ENCODE data around the gene SIDT2.

SIDT2 gene

DNA sequence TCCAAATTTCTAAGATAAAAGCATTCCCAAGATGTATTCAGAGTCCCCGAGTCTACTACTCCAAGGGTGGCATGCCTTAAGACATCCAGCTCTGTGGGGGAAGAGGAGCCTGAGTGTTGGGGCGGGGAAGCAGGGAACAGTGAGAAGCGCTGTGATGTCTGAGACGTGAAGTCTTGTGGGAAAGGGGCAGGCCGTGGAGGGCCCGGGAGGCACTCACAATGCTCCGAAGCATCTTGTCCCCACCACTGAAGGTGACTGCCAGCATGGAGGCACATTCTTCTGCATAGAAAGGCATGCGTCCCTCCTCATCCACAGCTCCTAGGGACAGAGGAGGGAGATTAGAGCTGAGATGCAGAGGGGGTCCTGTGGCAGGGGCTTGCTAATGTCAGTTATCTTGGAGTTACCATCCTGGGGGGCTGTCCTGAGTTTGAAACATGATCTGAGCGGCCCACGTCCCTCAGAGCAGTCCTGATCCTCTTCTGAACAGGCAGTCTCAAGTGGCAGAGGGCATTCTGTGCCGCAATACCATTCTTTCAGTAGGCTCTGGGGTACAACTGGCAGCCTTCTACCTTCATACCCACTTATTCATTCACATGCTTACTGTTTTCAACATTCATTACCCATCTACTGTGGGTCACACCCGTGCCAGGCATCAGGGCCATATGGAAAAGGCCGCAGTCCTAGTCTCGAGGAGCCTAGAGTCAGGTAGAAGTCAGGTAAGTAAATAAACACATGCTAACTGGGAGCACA is 44.6 kb downstream of the SIDT2 start:
- no peak for DNase-seq (ENCODE audit: low spot score)

DNA sequence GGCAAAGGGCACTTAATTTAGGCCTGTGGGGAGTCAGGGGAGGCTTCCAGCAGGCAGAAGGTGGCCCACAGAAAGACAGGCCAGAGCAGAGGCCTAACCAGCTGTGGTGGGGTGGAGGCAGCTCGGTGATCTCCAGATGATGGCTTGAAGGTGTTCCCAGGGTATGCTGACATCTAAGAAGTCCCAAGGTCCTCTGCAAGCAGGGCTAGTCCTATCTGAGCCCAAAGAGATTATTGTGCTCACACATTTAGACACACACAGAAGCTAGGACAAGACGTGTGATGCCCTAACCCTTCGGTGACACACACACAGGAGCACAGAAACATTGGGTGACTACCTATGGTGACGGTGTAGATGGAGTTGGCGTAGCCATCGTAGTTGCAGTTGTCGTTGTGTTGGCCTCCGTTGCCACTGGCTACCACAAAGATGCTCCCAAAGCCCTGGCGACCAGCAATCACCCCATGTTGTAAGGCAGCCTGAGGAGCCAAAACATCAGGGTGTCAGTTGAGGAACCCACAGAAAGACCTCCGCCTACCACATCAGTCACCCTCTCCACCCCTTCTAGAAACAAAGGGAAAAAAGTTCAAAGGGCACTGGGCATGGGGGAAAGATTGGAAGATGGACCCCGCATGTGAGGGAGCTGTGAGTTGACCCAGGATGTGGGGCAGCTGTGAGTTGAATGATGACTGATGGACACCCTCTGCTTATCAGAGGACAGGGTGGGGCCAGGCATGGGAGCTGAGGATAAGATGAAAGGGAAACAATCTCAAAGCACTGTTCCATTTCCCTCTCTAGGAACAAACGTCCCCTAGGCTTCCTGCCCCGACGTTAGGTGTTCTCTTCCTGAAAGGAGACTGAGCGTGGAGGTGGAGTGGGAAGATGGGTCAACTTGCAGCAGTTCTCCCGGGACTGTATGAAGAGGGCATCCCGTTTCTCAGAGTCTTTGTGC is 45.5 kb downstream of the SIDT2 start:
- no peak for DNase-seq (ENCODE audit: low spot score)

DNA sequence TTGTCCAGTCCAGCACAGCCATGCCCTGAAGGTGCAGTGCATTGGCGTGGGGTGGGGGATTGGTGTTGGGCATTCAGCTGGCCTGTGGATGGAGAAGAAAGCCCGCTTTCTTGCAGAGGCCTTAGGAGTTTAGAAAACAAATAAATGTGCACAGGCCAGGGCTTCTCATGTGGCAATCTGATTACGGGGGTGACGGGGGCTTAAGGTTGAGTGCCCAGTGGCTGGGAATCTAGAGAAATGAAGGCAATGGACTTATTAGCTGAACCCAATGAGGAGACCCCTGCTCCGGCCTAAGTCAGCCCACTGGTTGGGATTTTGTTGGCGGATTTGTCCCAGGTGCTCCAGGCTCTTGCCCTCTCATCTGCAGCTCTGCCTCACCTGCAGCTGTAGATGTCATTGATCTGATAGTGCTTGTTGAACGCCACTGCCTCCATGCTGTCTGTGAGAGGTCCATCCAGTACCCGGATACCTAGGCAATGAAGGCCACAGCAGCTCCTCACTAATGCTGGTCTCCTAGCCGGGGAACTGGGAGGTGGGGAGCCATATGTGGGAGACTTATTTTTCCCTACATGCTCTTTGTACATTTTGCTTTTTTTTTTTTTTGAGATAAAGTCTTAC is 47.1 kb downstream of the SIDT2 start:
- DNase-seq (ENCODE audit: low spot score), result no peak

GRCh38 chr11:117226388-117227385 is 48.1 kb downstream of the SIDT2 start:
- peak; percentile 94 for DNase-seq (ENCODE audit: low spot score)

DNA sequence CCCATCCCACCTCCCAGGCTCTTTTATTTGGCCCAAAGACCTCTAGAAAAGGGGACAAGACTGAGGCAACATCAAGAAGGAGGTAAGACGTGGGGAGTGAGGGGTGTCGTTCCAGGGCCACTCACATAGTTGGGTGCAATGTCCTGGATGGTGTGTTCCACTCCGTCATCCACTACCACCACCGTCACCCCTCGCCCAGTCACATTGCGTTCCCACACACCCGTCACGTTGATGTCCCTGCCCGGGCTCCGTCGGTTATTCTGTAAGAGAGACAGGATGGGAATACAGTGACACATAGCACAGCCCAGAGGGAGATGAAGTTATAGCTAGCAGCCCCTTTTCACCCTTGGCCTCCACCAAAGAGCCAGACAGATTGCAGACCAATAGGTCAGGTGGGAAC is 49.5 kb downstream of the SIDT2 start:
- no peak for DNase-seq (ENCODE audit: low spot score)

GRCh38 chr11:117229411-117229810 is 50.9 kb downstream of the SIDT2 start:
- DNase-seq (ENCODE audit: low spot score), result no peak

DNA sequence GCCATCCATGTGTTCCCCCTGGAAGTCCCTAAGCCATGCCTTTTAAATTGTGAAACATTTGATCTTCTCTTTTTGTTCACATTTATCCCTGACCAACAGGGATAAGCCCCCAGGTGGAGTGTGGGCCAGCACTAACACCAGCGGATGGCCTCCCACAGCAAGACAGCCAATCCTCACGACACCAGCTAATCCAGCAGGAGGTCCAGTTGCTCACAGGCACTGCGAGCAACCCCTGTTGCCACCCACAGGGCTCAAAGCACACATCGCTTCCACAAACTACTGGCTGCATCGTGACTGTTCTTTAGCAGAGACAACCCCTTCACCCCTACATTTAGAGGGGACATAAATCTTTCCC is 51.4 kb downstream of the SIDT2 start:
- DNase-seq (ENCODE audit: low spot score), result no peak

DNA sequence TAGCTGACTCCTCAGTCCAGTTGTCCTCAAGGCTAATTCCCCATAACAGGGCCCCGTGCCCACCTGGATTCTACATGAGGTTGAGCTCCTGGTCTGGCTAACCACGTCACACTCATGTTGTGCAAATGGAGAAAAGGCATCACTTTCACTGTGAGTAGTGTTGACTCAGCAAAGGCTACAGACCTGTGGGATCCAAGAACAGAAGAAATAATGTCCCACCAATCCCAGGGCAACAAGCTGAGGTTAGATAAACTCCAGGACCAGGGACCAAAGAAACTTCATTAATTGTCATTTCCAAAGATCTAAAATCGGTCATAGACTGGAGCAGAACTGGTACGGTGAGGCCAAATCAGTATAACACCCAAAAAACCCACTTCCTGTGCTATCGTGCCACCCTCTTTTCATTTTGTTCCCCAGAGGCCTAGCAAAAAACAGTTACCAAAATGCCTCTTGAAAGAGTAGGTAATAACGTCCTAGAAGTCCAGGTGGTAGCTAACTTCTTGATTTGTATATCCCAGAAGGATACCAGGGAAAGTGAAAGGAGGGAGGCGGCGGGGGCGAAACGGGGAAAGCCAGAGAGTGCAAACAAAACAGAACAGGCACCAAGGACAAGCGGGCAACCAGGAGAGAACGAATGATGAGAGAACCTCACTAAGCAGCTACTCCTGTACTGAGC is 51.9 kb downstream of the SIDT2 start:
- no peak for DNase-seq (ENCODE audit: low spot score)

DNA sequence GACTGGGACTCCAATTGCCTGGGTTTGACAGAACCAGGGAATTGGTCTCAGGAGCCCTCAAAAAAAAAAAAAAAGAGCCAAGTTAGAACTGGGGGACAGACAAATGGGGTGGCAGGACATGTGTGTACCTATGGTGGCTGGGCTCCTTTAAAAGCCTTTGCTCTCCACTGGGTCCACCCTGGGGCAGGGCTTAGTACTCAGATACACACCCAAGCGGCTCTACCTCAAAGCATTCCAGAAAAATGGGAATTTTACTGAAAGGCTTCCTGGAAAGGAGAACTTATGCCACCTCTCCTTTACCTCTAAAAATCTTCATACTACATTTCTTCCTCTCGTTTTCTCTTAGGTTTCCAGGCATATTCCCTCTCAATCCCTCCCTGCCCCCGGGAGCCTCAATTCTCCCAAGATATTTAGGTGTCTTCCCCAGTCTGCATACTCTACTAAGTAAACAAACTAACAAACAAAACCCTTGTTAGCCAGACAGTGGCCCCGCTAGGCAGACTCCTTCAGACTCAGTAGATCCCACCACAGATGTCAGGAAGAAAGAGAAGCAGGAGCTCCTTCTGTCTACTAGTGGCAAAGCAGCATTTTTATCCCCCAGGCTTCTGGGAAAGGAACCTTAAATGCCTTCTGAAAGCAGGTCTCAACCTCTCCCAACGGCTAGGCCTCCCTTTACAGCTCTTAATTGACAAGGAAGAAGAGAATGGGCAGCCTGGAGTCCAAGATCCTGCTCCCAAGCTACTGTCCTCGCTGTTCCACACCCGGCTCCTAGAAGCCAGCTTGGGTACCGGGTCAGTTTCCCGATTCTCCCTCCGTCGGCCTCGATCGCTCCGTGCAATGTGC is 52.7 kb downstream of the SIDT2 start:
- DNase-seq (ENCODE audit: low spot score), result no peak

- DNase-seq (ENCODE audit: low spot score), result no peak
Observed at GRCh38 chr11:117231842-117232091, 53.2 kb downstream of the SIDT2 start, which contains the start of gene PCSK7. Gene PCSK7 (minus strand): TSS chr11:117232073. CDS start chr11:117229844, 2,229 bp downstream.

GRCh38 chr11:117232092-117232878 is 53.7 kb downstream of the SIDT2 start, which contains the start of gene RNF214:
Gene RNF214 (plus strand): TSS chr11:117232671. CDS start chr11:117234273, 1,602 bp downstream.
- DNase-seq (ENCODE audit: low spot score), result peak; percentile 70

GRCh38 chr11:117232911-117233409 is 54.4 kb downstream of the SIDT2 start:
- DNase-seq (ENCODE audit: low spot score), result no peak

DNA sequence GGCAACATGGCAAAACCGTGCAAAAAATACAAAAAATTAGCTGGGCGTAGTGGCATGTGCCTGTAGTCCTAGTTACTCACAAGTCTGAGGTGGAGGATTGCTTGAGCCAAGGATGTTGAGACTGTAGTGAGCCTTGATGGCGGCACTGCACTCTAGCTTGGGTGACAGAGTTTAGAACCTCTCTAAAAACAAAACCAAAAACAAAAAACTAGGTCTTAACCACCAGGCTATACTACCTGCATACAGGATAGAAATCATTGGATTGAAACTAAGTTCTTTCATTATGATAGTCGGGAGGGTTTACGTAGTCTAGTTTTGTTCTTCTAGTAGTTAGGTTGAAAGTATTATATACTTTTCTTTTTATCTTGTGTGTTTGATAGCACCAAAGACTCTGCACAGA is 59.7 kb downstream of the SIDT2 start:
- no peak for DNase-seq (ENCODE audit: low spot score)

DNA sequence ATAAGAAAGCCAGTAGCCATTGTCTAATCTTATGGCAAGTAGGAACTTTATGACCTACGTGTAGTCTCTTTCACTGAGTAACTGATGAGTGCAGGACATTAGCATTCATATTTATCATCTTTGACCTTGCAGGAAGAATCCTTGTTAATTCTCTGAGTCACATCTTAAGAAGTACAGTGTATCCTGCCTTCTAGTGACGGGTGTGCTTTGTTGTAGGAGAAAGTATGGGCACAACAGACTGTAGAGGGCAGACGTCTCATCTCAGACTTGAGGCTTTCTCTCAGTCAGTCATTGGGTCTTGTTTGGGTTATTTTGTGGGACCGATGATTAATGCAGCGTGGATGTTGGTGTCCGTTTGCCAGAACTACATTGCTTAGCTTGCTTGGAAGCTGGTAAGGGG is 60.8 kb downstream of the SIDT2 start:
- peak; percentile 53 for DNase-seq (ENCODE audit: low spot score)
